ENCODE data around the gene SMG6.

DNA sequence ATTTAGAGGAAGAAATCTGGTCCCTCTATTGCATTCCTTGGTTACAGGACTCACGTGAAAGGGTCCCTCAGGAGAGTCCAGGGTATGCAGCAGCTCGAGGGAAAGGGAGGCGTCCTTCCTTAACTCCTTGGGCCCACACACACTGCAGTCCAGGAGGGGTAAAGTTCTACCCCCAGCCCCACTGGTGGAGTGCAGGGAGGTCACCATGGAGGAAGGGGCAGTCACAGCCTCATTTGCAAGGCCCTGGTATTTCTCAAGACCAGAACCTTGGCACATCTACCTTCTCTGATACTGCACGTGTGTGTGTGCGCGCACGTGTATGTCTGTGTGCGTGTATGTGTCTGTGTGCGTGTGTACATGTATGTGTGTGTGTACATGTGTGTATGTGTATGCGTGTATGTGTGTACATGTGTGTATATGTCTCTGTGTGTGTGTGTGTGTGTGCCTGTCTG is 237.6 kb downstream of the SMG6 start:
- TF ChIP-seq, protein P1, sequence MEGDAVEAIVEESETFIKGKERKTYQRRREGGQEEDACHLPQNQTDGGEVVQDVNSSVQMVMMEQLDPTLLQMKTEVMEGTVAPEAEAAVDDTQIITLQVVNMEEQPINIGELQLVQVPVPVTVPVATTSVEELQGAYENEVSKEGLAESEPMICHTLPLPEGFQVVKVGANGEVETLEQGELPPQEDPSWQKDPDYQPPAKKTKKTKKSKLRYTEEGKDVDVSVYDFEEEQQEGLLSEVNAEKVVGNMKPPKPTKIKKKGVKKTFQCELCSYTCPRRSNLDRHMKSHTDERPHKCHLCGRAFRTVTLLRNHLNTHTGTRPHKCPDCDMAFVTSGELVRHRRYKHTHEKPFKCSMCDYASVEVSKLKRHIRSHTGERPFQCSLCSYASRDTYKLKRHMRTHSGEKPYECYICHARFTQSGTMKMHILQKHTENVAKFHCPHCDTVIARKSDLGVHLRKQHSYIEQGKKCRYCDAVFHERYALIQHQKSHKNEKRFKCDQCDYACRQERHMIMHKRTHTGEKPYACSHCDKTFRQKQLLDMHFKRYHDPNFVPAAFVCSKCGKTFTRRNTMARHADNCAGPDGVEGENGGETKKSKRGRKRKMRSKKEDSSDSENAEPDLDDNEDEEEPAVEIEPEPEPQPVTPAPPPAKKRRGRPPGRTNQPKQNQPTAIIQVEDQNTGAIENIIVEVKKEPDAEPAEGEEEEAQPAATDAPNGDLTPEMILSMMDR (IDR thresholded peaks at IDR 0.05; ENCODE audit: low read depth, low read length) = no peak
- no peak for TF ChIP-seq EZH2phosphoT487 (IDR thresholded peaks at IDR 0.05; ENCODE audit: low read depth)
